ENCODE data around the gene GNB4.

DNA sequence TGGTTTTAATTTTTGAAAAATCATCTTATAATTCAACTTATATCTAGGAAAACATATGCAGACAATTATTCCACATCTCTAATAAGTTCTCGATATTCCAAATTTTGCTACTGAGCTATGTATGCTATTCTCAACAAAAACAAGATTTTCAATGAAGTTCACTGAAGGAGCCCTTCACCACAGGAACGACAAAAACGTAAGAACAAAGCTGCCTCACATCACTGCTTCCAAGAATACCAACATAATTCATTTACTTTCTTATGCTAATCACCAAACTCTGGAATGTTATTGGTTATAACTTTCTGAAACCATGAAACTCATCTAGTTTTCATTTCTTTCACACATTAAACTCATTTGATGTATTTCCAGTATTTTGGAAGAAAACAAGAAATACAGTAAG is 49.7 kb downstream of the GNB4 start:
- TF ChIP-seq RAD21 (IDR thresholded peaks at IDR 0.05; ENCODE audit: insufficient read depth, low read depth, low read length) (no peak), TCF3 (IDR thresholded peaks at IDR 0.05; ENCODE audit: borderline replicate concordance, insufficient read depth, low read depth, low read length) (no peak), POLR2A (IDR thresholded peaks at IDR 0.05; ENCODE audit: low read depth, low read length) (no peak), POLR2AphosphoS2 (IDR thresholded peaks at IDR 0.05; ENCODE audit: low read depth, low read length) (no peak), ATF7 (IDR thresholded peaks at IDR 0.05; ENCODE audit: low read depth) (no peak)
- TF ChIP-seq, protein P1, sequence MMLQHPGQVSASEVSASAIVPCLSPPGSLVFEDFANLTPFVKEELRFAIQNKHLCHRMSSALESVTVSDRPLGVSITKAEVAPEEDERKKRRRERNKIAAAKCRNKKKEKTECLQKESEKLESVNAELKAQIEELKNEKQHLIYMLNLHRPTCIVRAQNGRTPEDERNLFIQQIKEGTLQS (IDR thresholded peaks at IDR 0.05; ENCODE audit: borderline replicate concordance, extremely low read depth, low read depth, low read length) = no peak
- TF ChIP-seq, protein P2, sequence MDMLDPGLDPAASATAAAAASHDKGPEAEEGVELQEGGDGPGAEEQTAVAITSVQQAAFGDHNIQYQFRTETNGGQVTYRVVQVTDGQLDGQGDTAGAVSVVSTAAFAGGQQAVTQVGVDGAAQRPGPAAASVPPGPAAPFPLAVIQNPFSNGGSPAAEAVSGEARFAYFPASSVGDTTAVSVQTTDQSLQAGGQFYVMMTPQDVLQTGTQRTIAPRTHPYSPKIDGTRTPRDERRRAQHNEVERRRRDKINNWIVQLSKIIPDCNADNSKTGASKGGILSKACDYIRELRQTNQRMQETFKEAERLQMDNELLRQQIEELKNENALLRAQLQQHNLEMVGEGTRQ (IDR thresholded peaks at IDR 0.05; ENCODE audit: borderline replicate concordance, low read depth, low read length) = no peak
- TF ChIP-seq, protein P3, sequence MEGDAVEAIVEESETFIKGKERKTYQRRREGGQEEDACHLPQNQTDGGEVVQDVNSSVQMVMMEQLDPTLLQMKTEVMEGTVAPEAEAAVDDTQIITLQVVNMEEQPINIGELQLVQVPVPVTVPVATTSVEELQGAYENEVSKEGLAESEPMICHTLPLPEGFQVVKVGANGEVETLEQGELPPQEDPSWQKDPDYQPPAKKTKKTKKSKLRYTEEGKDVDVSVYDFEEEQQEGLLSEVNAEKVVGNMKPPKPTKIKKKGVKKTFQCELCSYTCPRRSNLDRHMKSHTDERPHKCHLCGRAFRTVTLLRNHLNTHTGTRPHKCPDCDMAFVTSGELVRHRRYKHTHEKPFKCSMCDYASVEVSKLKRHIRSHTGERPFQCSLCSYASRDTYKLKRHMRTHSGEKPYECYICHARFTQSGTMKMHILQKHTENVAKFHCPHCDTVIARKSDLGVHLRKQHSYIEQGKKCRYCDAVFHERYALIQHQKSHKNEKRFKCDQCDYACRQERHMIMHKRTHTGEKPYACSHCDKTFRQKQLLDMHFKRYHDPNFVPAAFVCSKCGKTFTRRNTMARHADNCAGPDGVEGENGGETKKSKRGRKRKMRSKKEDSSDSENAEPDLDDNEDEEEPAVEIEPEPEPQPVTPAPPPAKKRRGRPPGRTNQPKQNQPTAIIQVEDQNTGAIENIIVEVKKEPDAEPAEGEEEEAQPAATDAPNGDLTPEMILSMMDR (IDR thresholded peaks at IDR 0.05 in 2 of 3, conservative IDR thresholded peaks at IDR 0.05 in 1 of 3; ENCODE audit: control insufficient read depth in 2 of 3, extremely low read depth in 1 of 3, insufficient read depth in 1 of 3, low read depth in 3 of 3, low read length in 3 of 3) = no peak

Data from GM12878 (cell line).